H1 (cell line): ENCODE results near the gene XPNPEP1. TPM values are rescaled to one million over a fixed set of nuclear protein-coding genes. Genes with fewer than 3 reads are reported as not detected.

ENCODE experiments used
- EGR1 ChIP-seq: IDR thresholded peaks from 2 replicates; pipeline ENCODE4 v1.6.1; 2011; ENCODE audit warnings: low read depth, low read length, borderline replicate concordance
- TAF1 ChIP-seq: IDR thresholded peaks from 2 replicates; pipeline ENCODE4 v1.6.1; 2011; ENCODE audit warnings: mild to moderate bottlenecking, low read depth, low read length
- TCF12 ChIP-seq: IDR thresholded peaks from 2 replicates; pipeline ENCODE4 v1.6.1; 2011; ENCODE audit warnings: low read depth, mild to moderate bottlenecking, low read length
- polyA plus RNA-seq, 7 experiments: library from polyadenylated mRNA; depleted of rRNA in 3 of 7; stranded (reverse) in 5 of 7; unstranded in 2 of 7; fragments of >200 nt in 5 of 7; fragments of 200-250 nt in 2 of 7; gene quantifications; 1 replicate in 5 of 7; 2 replicates in 1 of 7; 4 replicates in 1 of 7; pipeline versions ENCODE4 v1.2.1 to v1.2.3, GENCODE V29; 2011 to 2013; ENCODE audit warnings: missing spikeins in 2 of 7, mixed read lengths in 2 of 7
- total RNA-seq: library from RNA; stranded (reverse); fragmentation: NEBNext Ultra II Directional; extraction: Animal tissue kit (Norgen Biotek cat#: 25700); gene quantifications from 2 replicates; pipeline ENCODE4 v1.2.1, GENCODE V29; 2021

Gene XPNPEP1
- total and polyA plus RNA-seq, 2 of the 8 experiments (the other 6 are each of a cell fraction or from before 2014, with no cell fraction given): 61.1 to 201 TPM

- no peak for TF ChIP-seq TAF1
- no peak for TF ChIP-seq EGR1
- TF ChIP-seq TCF12: no peak
- TF ChIP-seq, all 59 proteins: peak for 0
Observed at GRCh38 chr10:109837384-109837783, 85.9 kb downstream of the XPNPEP1 start (continued).
